GM23338 (cell line): ENCODE measurements around the gene F7. TPM values are rescaled to one million over a fixed set of nuclear protein-coding genes. Genes with fewer than 3 reads are reported as not detected.

Experiments used
- ATAC-seq: fragments of 200-7000 bp; cut with Tn5 transposase; 3 replicates; pipeline ENCODE4 v1.9.1; 2020
- DNase-seq: peaks from one replicate; pipeline ENCODE4 v3.0.0-alpha.2; 2015; ENCODE audit warnings: low spot score
- H2AFZ ChIP-seq: fragments of 200-600 bp; sonication (generic); 2 replicates; pipeline ENCODE4 v1.8.0; 2016; ENCODE audit warnings: antibody characterized with exemption, mild to moderate bottlenecking, moderate library complexity
- H3F3A ChIP-seq: fragments of 200-600 bp; sonication (generic); replicated peaks from 2 replicates; pipeline ENCODE4 v1.8.0; 2017; ENCODE audit warnings: antibody characterized with exemption, mixed run types, low read depth
- H3K27ac ChIP-seq: fragments of 200-600 bp; sonication (generic); 2 replicates; pipeline ENCODE4 v1.6.1; 2016; ENCODE audit warnings: low read depth
- H3K27me3 ChIP-seq: fragments of 200-600 bp; sonication (generic); 2 replicates; pipeline ENCODE4 v1.8.0; 2016; ENCODE audit warnings: mild to moderate bottlenecking, mixed run types, moderate library complexity; ENCODE audit not compliant: insufficient read depth
- H3K36me3 ChIP-seq: fragments of 200-600 bp; sonication (generic); 2 replicates; pipeline ENCODE4 v1.8.0; 2016; ENCODE audit warnings: mild to moderate bottlenecking; ENCODE audit not compliant: insufficient read depth
- H3K4me1 ChIP-seq: fragments of 200-600 bp; sonication (generic); 2 replicates; pipeline ENCODE4 v1.8.0; 2016; ENCODE audit warnings: mild to moderate bottlenecking, moderate library complexity; ENCODE audit not compliant: insufficient read depth
- H3K4me2 ChIP-seq: fragments of 200-600 bp; sonication (generic); 2 replicates; pipeline ENCODE4 v1.7.1; 2017; ENCODE audit warnings: mixed run types
- H3K4me3 ChIP-seq: fragments of 200-600 bp; sonication (generic); 2 replicates; pipeline ENCODE4 v1.6.1; 2016; ENCODE audit warnings: mixed run types
- H3K79me2 ChIP-seq: fragments of 200-600 bp; sonication (generic); replicated peaks from 2 replicates; pipeline ENCODE4 v1.8.0; 2017; ENCODE audit warnings: mild to moderate bottlenecking; ENCODE audit not compliant: insufficient read depth
- H3K9me2 ChIP-seq: fragments of 200-600 bp; sonication (generic); 2 replicates; pipeline ENCODE4 v1.8.0; 2017; ENCODE audit not compliant: insufficient read depth
- H4K20me1 ChIP-seq: fragments of 200-600 bp; sonication (generic); replicated peaks from 2 replicates; pipeline ENCODE4 v1.8.0; 2017; ENCODE audit warnings: mild to moderate bottlenecking; ENCODE audit not compliant: insufficient read depth
- H3K27ac Mint-ChIP-seq: 2 replicates; pipeline ENCODE4 v1.8.0; 2020; ENCODE audit warnings: inconsistent platforms, mild to moderate bottlenecking, moderate library complexity, mixed read lengths
- H3K27me3 Mint-ChIP-seq: 3 replicates; pipeline ENCODE4 v1.8.0; 2022; ENCODE audit warnings: low read depth, mild to moderate bottlenecking, moderate library complexity, mixed read lengths, inconsistent platforms; ENCODE audit not compliant: insufficient read depth, poor library complexity
- H3K36me3 Mint-ChIP-seq: 3 replicates; pipeline ENCODE4 v1.8.0; 2021; ENCODE audit warnings: low read depth, mild to moderate bottlenecking, inconsistent platforms, moderate library complexity, mixed read lengths
- H3K4me1 Mint-ChIP-seq: 3 replicates; pipeline ENCODE4 v1.8.0; 2020; ENCODE audit warnings: mild to moderate bottlenecking, inconsistent platforms, mixed read lengths
- H3K4me3 Mint-ChIP-seq: 3 replicates; pipeline ENCODE4 v1.8.0; 2021; ENCODE audit warnings: moderate library complexity, mild to moderate bottlenecking, inconsistent platforms, mixed read lengths
- H3K9me3 Mint-ChIP-seq: 3 replicates; pipeline ENCODE4 v1.8.0; 2020; ENCODE audit warnings: moderate library complexity, mild to moderate bottlenecking, inconsistent platforms, mixed read lengths
- CREB1 ChIP-seq: fragments of 250-450 bp; sonication (Bioruptor Pico); IDR thresholded peaks from 2 replicates; pipeline ENCODE4 v1.5.0; 2020; ENCODE audit warnings: low read depth, mild to moderate bottlenecking, moderate library complexity
- EZH2 ChIP-seq: fragments of 200-600 bp; sonication (generic); IDR thresholded peaks from one replicate; pipeline ENCODE4 v1.8.0; 2017; ENCODE audit warnings: antibody characterized with exemption, mild to moderate bottlenecking, low read depth; ENCODE audit not compliant: unreplicated experiment
- EZH2phosphoT487 ChIP-seq: fragments of 200-600 bp; sonication (generic); IDR thresholded peaks from one replicate; pipeline ENCODE4 v1.8.1; 2018; ENCODE audit warnings: antibody characterized with exemption; ENCODE audit not compliant: unreplicated experiment
- NANOG ChIP-seq: IDR thresholded peaks from 2 replicates; pipeline ENCODE4 v1.6.1; 2016; ENCODE audit warnings: antibody characterized with exemption, borderline replicate concordance
- POLR2AphosphoS5 ChIP-seq: IDR thresholded peaks from 2 replicates; pipeline ENCODE4 v1.6.1; 2016; ENCODE audit warnings: antibody characterized with exemption, low read depth
- REST ChIP-seq: IDR thresholded peaks from one replicate; pipeline ENCODE4 v1.6.1; 2018; ENCODE audit warnings: antibody characterized with exemption; ENCODE audit not compliant: unreplicated experiment
- ZNF114 ChIP-seq: fragments of 250-450 bp; sonication (Bioruptor Pico); IDR thresholded peaks from 2 replicates; pipeline ENCODE4 v1.5.0; 2020; ENCODE audit warnings: mild to moderate bottlenecking, moderate library complexity
- ZNF462 ChIP-seq: fragments of 250-450 bp; sonication (Bioruptor Pico); IDR thresholded peaks from 2 replicates; pipeline ENCODE4 v1.5.0; 2020; ENCODE audit warnings: mild to moderate bottlenecking, moderate library complexity
- polyA plus RNA-seq: library from polyadenylated mRNA; unstranded; fragments of >200 nt; fragmentation: Nextera tagmentation; extraction: Ambion mirVana; gene quantifications from 2 replicates; pipeline ENCODE4 v1.2.1, GENCODE V29; 2016
- total RNA-seq: library from RNA; depleted of rRNA; stranded (reverse); fragments of >200 nt; shearing (Covaris generic); gene quantifications from 2 replicates; pipeline ENCODE4 v1.2.3, GENCODE V29; 2014

The F7 gene
- total and polyA plus RNA-seq, 2 experiments from 2014 or later = 0.16 to 0.24 TPM

GRCh38 chr13:113059891-113060290, 45.7 kb upstream of the F7 start (continued):
- TF ChIP-seq ZNF462 = no peak

- Mint-ChIP-seq H3K4me1 (peaks cover 3% of the 10 kb centered on the region), H3K27me3 (peaks cover 8% of the 10 kb centered on the region), H3K27ac (no peak overlapping the region), H3K9me3 (no peaks in the 10 kb centered on the region), H3K36me3 (no peaks in the 10 kb centered on the region; the same call in 2 of the 3 replicates), H3K4me3 (no peak overlapping the region)
- Histone ChIP-seq H3F3A (no peaks in the 10 kb centered on the region), H2AFZ (no peak overlapping the region), H4K20me1 (no peaks in the 10 kb centered on the region), H3K36me3 (no peaks in the 10 kb centered on the region), H3K4me3 (no peak overlapping the region), H3K4me2 (no peak overlapping the region), H3K4me1 (no peaks in the 10 kb centered on the region), H3K27ac (no peak overlapping the region), H3K27me3 (no peaks in the 10 kb centered on the region), H3K79me2 (no peaks in the 10 kb centered on the region), H3K9me2 (no peaks in the 10 kb centered on the region)
- no peak for TF ChIP-seq ZNF114 (CRISPR knock-in tag)
- no peak for TF ChIP-seq REST
- no peak for TF ChIP-seq POLR2AphosphoS5
- no peak for TF ChIP-seq NANOG
- TF ChIP-seq CREB1 (CRISPR knock-in tag) = no peak
- no peak for TF ChIP-seq EZH2
- TF ChIP-seq EZH2phosphoT487 = no peak
- ATAC-seq = no peak
- DNase-seq = no peak
Measured at GRCh38 chr13:113060557-113061270, 44.9 kb upstream of the F7 start.
